HepG2 (cell line): Measurements from ENCODE around the gene NRSN2. TPM values are rescaled to one million over a fixed set of nuclear protein-coding genes. Genes with fewer than 3 reads are reported as not detected.

Source experiments
- AHDC1 ChIP-seq: sonication (generic); formaldehyde crosslinking; IDR thresholded peaks from 2 replicates; pipeline ENCODE4 v1.5.1; 2020; ENCODE audit warnings: mild to moderate bottlenecking, missing genetic modification reagents, borderline replicate concordance
- DNMT3B ChIP-seq: conservative IDR thresholded peaks from 2 replicates; pipeline ENCODE4 v1.6.1; 2016; ENCODE audit warnings: missing biosample characterization, control low read depth
- FOXK2 ChIP-seq: fragments of 450-650 bp; IDR thresholded peaks from 2 replicates; pipeline ENCODE4 v1.6.1; 2016
- HOXD1 ChIP-seq: sonication (generic); formaldehyde crosslinking; IDR thresholded peaks from 2 replicates; pipeline ENCODE4 v1.5.0; 2020; ENCODE audit warnings: missing genetic modification reagents
- NR2F1 ChIP-seq, 2 experiments: fragments of 450-650 bp in 1 of 2; formaldehyde crosslinking in 1 of 2; IDR thresholded peaks; 2 replicates each; pipeline versions ENCODE4 v1.5.0 to v1.6.1; 2016 to 2020; ENCODE audit warnings: mild to moderate bottlenecking in 1 of 2, missing compliant biosample characterization in 1 of 2, missing genetic modification reagents in 1 of 2, moderate library complexity in 1 of 2
- POLR2AphosphoS5 ChIP-seq: IDR thresholded peaks from 2 replicates; pipeline ENCODE4 v1.6.1; 2012; ENCODE audit warnings: low read depth, low read length
- POLR2G ChIP-seq: fragments of 200-400 bp; formaldehyde crosslinking; IDR thresholded peaks from 2 replicates; pipeline ENCODE4 v1.6.1; 2018; ENCODE audit warnings: mild to moderate bottlenecking, low read depth, low read length, moderate library complexity
- SIN3A ChIP-seq: IDR thresholded peaks from 2 replicates; pipeline ENCODE4 v1.6.1; 2011; ENCODE audit warnings: low read depth, mild to moderate bottlenecking, control low read depth, low read length, borderline replicate concordance
- THAP7 ChIP-seq: sonication (generic); formaldehyde crosslinking; IDR thresholded peaks from 2 replicates; pipeline ENCODE4 v1.8.1; 2023; ENCODE audit warnings: mild to moderate bottlenecking, missing genetic modification reagents
- ZMYM3 ChIP-seq: sonication (generic); formaldehyde crosslinking; IDR thresholded peaks from 2 replicates; pipeline ENCODE4 v1.5.1; 2020; ENCODE audit warnings: mild to moderate bottlenecking, missing genetic modification reagents
- ZNF3 ChIP-seq: IDR thresholded peaks from 2 replicates; pipeline ENCODE4 v1.7.0; 2017; ENCODE audit warnings: inconsistent platforms
- ZNF441 ChIP-seq: sonication (generic); formaldehyde crosslinking; IDR thresholded peaks from 2 replicates; pipeline ENCODE4 v1.7.0; 2021; ENCODE audit warnings: missing genetic modification reagents, borderline replicate concordance
- ZNF598 ChIP-seq: sonication (generic); formaldehyde crosslinking; IDR thresholded peaks from 2 replicates; pipeline ENCODE4 v1.5.1; 2020; ENCODE audit warnings: mild to moderate bottlenecking, missing genetic modification reagents, borderline replicate concordance
- ZNF788 ChIP-seq: sonication (generic); formaldehyde crosslinking; IDR thresholded peaks from 2 replicates; pipeline ENCODE4 v1.5.0; 2020; ENCODE audit warnings: mild to moderate bottlenecking, missing genetic modification reagents, borderline replicate concordance
- ZSCAN21 ChIP-seq: sonication (generic); formaldehyde crosslinking; IDR thresholded peaks from 2 replicates; pipeline ENCODE4 v1.8.0; 2022; ENCODE audit warnings: mild to moderate bottlenecking, missing genetic modification reagents, moderate library complexity, borderline replicate concordance
- ZSCAN25 ChIP-seq: sonication (generic); formaldehyde crosslinking; IDR thresholded peaks from 2 replicates; pipeline ENCODE4 v1.8.0; 2022; ENCODE audit warnings: mild to moderate bottlenecking, missing genetic modification reagents
- polyA plus RNA-seq, 8 experiments: library from polyadenylated mRNA; depleted of rRNA in 3 of 8; stranded (reverse) in 7 of 8; unstranded in 1 of 8; fragments of >200 nt; fragmentation: Illumina TruSeq in 4 of 8; extraction: Trizol in 4 of 8; gene quantifications; 2 replicates each; pipeline versions ENCODE4 v1.2.1 to v1.2.3, GENCODE V29; 2011 to 2016; ENCODE audit warnings: low read depth in 4 of 8, missing spikeins in 1 of 8, mixed read lengths in 1 of 8; ENCODE audit not compliant: insufficient read depth in 1 of 8
- total RNA-seq, 5 experiments: library from RNA; depleted of rRNA; stranded (reverse); fragments of >200 nt; fragmentation: Illumina TruSeq; extraction: Trizol; gene quantifications; 2 replicates each; pipeline ENCODE4 v1.2.3, GENCODE V29; 2016; ENCODE audit warnings: low read depth in 1 of 5
- TF ChIP-seq, protein P1 (sequence below): sonication (generic); formaldehyde crosslinking; IDR thresholded peaks from 2 replicates; pipeline ENCODE4 v1.5.0; 2020; ENCODE audit warnings: mild to moderate bottlenecking, missing genetic modification reagents
- TF ChIP-seq, protein P2 (sequence below): IDR thresholded peaks from 2 replicates; pipeline ENCODE4 v1.6.1; 2012; ENCODE audit warnings: low read length, improper control_type of control experiment

Gene NRSN2
- total and polyA plus RNA-seq, 2 of the 13 experiments (the other 11 are each of a cell fraction or from before 2014, with no cell fraction given) = 32.3 to 49.4 TPM

DNA sequence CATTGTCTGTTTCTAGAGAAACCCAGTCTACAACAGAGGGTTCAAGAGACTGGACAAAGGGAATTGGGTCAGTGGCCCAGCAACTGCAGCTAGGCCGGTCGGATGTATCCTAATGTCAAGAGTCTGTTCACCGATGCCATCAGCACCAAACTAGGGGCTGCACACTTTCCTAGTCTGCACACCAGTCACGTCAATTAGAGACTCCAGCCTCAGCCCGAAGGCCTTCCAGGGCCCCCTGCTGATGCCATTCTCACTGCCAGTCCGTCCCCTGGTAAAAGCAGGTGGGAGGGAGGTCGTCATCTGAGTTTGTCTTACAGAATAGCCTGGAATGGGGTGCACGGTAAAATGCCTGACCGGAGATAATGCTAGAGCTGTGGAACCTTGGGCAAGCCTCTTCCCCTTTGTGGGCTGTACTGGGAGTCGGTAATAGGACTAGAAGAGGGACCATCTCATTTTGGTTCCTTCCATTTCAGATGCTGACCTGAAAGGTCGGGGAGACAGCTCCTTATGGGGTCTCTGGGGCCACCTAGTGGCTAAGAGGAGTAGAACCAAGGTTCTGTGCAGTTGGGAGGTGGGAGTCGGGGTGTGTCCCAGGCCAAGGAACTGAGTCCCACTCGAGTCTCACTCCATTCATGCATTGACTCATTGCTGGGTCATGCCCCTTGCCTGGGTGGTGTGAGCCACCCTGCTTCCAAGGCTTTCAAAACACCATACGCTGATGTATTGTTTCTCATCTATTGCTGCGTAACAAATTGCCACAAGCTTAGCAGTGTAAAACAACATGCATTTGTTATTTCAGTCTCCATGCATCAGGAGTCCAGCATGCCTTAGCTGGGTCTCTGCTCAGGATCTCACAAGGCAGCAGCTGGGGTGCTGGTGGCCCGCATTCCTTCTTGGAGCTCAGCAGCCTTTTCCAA, 16.4 kb upstream of the NRSN2 start (continued):
- no peak for TF ChIP-seq ZNF598 (CRISPR knock-in tag)
- TF ChIP-seq DNMT3B (CRISPR knock-in tag) = no peak
- no peak for TF ChIP-seq THAP7
- TF ChIP-seq, protein P1, sequence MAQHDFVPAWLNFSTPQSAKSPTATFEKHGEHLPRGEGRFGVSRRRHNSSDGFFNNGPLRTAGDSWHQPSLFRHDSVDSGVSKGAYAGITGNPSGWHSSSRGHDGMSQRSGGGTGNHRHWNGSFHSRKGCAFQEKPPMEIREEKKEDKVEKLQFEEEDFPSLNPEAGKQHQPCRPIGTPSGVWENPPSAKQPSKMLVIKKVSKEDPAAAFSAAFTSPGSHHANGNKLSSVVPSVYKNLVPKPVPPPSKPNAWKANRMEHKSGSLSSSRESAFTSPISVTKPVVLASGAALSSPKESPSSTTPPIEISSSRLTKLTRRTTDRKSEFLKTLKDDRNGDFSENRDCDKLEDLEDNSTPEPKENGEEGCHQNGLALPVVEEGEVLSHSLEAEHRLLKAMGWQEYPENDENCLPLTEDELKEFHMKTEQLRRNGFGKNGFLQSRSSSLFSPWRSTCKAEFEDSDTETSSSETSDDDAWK (CRISPR knock-in tag) = no peak
- no peak for TF ChIP-seq SIN3A
- no peak for TF ChIP-seq FOXK2
- no peak for TF ChIP-seq ZNF3 (CRISPR knock-in tag)
- 0 out of 2 replicates have a peak, but pooled peaks have one; percentile 32 for TF ChIP-seq POLR2AphosphoS5
- TF ChIP-seq ZNF441 (CRISPR knock-in tag) = no peak
- TF ChIP-seq, protein P2, sequence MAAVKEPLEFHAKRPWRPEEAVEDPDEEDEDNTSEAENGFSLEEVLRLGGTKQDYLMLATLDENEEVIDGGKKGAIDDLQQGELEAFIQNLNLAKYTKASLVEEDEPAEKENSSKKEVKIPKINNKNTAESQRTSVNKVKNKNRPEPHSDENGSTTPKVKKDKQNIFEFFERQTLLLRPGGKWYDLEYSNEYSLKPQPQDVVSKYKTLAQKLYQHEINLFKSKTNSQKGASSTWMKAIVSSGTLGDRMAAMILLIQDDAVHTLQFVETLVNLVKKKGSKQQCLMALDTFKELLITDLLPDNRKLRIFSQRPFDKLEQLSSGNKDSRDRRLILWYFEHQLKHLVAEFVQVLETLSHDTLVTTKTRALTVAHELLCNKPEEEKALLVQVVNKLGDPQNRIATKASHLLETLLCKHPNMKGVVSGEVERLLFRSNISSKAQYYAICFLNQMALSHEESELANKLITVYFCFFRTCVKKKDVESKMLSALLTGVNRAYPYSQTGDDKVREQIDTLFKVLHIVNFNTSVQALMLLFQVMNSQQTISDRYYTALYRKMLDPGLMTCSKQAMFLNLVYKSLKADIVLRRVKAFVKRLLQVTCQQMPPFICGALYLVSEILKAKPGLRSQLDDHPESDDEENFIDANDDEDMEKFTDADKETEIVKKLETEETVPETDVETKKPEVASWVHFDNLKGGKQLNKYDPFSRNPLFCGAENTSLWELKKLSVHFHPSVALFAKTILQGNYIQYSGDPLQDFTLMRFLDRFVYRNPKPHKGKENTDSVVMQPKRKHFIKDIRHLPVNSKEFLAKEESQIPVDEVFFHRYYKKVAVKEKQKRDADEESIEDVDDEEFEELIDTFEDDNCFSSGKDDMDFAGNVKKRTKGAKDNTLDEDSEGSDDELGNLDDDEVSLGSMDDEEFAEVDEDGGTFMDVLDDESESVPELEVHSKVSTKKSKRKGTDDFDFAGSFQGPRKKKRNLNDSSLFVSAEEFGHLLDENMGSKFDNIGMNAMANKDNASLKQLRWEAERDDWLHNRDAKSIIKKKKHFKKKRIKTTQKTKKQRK = no peak
- no peak for TF ChIP-seq ZMYM3
- no peak for TF ChIP-seq ZSCAN21
- TF ChIP-seq ZSCAN25 (CRISPR knock-in tag) = no peak
- peak; percentile 45; the same call in 1 of the 2 replicates for TF ChIP-seq ZNF788 (CRISPR knock-in tag)
- peak; percentile 82 to 90 for TF ChIP-seq NR2F1 (CRISPR knock-in tag; IDR thresholded peaks at IDR 0.05)
- TF ChIP-seq POLR2G = peak; percentile 58; the same call in 1 of the 2 replicates
- no peak for TF ChIP-seq AHDC1 (CRISPR knock-in tag)
- TF ChIP-seq HOXD1 (CRISPR knock-in tag) = no peak
